NCI-H1436 (cell line): ENCODE measurements around the gene BOD1.

Experiments used
- DNase-seq: peaks from one replicate; lab custom pipeline; 2025; lab: John Stamatoyannopoulos, UW

The BOD1 gene

GRCh38 chr5:173640156-173640804 lies 23.8 kb upstream of the BOD1 start:
- DNase-seq: no peak

DNA sequence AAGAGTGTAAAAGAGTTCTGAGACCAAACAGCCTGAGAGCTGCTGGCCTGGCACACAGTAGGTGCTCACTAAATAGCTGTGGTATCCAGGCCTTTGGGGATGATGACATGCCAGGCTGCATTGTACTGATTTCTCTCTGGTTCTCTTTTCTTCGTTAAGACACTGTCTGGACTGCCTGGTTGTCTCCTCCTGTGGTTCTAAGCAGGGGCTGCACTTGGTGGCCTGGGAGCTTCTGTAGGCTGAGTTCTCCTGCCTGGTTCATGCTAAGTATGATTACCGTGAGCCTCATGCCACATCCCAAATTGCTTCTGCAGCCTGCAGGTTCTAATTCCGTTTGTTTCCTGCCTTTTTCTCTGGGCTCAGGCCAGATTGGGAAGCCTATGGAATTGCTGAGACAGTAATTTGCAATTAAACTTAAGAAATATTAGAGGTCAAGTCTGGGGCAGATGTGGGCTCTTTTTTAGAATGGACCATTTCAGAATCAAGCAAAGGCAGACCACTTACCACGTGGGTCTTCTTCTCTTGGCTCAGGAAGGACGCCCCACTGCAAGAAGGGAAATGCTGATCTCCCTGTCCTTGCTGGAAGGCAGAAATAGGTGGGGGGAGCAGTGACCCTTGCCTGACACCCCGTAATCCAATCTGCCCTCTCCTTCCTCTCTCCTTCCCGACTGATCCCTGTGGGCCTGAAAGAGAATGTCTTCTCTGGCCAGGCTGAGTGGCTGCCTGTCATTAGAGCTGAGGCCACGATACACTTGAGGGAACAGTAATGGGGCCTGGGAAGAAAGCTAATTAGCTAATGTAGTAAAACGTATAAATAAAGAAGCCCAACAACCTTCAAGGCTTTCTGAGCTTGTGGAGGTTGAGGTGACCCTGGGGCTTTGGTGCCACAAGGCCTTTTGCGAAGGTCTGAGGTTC lies 21.9 kb upstream of the BOD1 start:
- no peak for DNase-seq

DNA sequence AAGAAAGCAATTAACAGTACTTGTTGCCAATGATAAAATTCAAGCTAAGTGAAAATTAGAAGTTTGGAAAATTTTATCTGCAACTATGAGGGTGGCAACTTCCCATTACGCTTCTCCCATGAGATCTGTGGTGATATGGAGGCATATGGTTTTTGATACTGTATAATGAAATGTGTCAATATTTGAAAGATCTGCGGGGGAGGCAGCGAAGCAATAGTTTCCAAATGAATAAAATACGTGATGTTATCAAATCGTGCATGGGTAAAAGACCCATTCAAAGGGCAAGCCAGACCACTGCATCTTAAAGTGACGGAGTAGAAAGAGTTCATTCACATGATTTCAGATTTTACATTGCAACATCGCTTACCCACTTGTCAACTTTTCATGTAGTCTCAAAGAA lies 20.9 kb upstream of the BOD1 start:
- DNase-seq: no peak

- no peak for DNase-seq
These were observed 18.1 kb upstream of the BOD1 start for GRCh38 chr5:173634465-173634983.

GRCh38 chr5:173633304-173633703 lies 16.9 kb upstream of the BOD1 start:
- DNase-seq: no peak

DNA sequence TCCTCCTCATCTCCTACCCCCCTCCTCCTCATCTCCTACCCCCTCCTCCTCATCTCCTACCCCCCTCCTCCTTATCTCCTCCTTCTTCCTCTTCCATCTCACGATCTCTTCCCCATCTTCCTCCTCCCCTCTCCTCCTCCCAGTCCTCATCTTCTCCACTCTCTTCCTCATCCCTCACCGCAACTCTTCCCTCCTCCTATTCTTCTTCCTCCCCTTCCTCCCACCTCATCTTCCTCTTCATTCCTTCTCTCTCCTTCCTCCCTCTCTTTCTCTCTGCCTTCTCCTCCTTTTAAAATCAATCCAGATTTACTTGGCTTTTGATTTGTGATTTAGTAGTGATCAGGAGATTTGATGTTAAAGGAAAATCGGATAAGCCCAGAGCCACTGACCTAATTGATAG lies 15.0 kb upstream of the BOD1 start:
- DNase-seq: no peak

- no peak for DNase-seq
These were observed 14.4 kb upstream of the BOD1 start for GRCh38 chr5:173630724-173631365.

DNA sequence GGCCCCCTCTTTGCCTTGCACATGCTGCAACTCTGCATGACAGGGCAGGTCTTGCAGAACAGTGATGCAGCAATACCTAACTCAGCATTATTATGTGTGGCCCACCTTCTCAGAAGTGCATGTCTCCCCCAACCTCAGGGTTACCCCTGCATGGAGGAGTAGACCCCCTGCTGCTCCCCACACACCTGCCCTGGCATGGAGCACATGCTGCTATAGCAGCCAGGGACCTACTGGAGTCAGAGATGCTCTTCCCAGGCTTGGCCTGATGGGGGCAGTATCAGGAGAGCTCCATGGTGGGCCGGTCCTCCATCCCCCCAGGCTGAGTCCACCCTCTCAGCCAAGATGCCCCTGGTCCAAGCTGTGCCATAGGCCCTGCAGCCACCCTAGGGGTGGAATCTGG lies 13.2 kb upstream of the BOD1 start:
- DNase-seq: no peak

GRCh38 chr5:173628501-173628900 lies 12.1 kb upstream of the BOD1 start:
- DNase-seq: no peak

GRCh38 chr5:173627860-173628392 lies 11.5 kb upstream of the BOD1 start:
- no peak for DNase-seq

- no peak for DNase-seq
These were observed 10.8 kb upstream of the BOD1 start for GRCh38 chr5:173627271-173627670.

DNA sequence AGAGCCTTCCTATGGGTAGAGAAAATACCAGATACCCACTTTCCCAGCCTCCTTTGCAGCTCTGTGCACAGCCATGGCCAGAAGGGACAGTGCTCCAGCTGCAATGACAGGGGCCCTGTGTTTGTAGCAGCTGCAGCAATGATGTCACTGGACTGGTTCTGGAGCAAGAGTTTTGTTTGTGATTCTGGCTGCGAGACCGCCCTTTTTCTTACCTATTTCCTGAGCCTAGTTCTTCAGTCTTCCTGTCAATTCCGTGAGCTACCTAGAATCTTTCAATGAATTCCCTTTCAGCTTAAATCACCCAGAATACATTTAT lies 10.0 kb upstream of the BOD1 start:
- DNase-seq: no peak

GRCh38 chr5:173625673-173626504 lies 9.4 kb upstream of the BOD1 start:
- no peak for DNase-seq

GRCh38 chr5:173625261-173625660 lies 8.8 kb upstream of the BOD1 start:
- no peak for DNase-seq

GRCh38 chr5:173624282-173624681 lies 7.8 kb upstream of the BOD1 start:
- no peak for DNase-seq

DNA sequence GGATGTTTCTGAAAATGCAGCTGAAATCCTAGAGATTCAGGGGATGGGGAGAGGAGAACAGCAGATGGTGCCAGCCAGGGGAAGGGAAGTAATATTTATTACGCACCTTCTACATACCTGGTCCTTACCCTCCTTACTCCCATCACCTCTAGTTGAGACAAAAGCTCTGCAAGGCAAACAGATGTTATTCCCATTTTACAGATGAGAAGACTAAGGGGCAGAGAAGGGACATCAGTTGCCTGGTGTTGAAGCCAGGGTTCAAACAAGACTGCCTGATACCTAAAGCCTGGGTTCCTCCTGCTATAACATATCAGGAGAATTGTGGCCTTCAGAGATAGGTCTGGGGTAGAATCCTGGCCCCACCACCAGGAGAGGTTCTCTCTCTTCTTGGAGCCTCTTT lies 7.3 kb upstream of the BOD1 start:
- DNase-seq: no peak

GRCh38 chr5:173623296-173623771 lies 6.9 kb upstream of the BOD1 start:
- no peak for DNase-seq

DNA sequence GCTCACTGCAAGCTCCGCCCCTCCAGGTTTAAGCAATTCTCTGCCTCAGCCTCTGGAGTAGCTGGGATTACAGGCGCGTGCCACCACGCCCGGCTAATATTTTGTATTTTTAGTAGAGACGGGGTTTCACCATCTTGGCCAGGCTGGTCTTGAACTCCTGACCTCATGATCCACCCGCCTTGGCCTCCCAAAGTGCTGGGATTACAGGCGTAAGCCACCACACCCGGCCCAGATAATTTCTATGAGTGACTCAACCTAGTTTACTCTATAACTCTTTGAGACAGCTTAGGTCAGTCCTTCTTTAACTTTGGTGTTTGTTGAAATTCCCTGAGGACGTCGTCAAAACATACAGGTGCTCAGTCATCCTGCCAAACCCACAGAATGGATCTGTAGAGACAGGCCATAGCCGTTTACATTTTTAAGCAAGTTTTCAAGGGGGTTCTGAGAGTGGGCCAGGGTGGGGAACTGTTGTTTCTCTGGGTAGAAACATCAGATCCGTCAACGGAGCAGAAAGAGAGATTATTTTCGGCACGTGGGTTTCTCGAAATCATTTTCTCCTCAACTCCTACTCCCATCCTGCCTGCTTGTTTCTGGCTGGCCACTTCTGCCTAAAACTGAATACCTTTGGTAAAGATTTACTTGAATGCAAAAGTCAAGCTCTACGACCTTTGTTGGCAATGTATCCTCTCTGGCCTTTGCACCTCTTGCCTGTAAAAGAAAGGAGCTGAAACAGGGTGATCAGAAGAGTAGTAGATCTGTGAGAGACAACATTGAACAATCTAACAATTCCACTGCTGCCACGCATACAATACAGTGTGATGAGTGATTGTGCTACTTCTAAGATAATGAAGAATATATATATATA lies 6.0 kb upstream of the BOD1 start:
- DNase-seq: no peak

- no peak for DNase-seq
These were observed 4.3 kb upstream of the BOD1 start for GRCh38 chr5:173620784-173621183.

DNA sequence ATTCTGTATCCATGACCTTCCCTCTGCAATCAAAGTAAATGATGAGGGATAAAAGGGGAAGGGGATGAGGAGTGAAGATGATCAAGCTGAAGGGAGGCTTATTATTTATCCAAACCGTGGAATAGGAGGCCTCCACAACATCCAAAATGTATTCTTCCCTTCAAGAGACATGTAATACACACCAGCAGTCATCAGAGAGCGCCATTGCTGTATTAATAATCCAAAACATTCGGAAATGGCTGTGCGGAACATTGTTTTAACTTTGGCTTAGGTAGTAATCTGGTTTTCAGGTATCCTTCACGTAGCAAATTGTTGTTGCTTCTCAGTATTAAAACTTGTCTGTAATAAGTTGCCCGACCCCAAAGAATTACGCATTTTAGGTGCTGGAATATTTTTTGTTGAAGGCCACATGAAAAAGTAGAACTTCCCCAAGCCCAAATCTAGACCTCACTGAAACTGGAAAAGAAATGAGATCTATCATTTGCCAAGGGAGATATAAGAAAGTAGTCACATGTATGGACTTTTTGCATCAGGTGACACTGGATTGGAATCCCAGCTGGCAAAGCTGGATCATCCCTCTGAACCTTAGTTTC lies 2.6 kb upstream of the BOD1 start:
- DNase-seq: peak; percentile 33
